Middle frontal gyrus (tissue), 1 donor: Measurements from ENCODE around the gene THRB.

Source experiments
- DNase-seq: peaks from one replicate; pipeline ENCODE4 v3.0.0-alpha.2; 2015; ENCODE audit warnings: low spot score; ENCODE audit errors: extremely low spot score

The THRB gene

DNA sequence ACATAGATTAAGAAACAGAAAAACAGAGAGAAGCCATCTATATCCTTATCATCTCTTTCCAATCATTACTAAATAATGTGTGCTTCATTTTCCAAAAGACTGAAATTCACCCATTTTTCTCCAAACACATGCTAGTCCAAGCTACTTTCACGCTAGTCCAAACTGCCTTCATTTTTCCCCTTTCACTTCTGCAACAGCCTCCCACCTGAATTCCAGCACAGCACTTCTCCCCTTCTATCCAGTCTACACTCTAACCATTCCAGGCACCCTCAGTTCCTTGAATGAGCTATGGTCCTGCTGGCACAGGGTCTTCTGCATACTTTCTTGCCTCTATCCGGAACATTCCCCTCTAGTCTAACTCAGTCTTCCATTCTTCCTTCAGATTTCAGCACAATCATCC, 112.0 kb downstream of the THRB start:
- DNase-seq = no peak

DNA sequence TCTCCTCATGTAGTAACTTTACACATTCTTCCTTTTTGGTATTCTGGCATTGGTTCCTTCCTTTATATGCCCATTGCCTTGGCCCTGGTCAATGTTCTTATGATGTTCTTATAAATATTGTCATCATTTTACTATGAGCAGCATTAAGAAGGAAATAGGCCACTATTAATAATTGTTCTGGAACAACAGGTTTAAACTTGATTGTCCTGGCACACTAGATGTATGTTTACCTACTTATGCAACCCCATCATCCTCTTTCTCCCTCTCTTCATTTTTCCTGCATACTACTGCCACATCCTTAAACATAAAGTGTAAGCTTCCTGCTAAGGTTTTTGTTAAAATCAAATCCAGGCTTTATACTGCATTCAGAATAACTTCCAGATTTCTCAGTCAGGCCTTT, 114.7 kb downstream of the THRB start:
- DNase-seq = no peak

DNA sequence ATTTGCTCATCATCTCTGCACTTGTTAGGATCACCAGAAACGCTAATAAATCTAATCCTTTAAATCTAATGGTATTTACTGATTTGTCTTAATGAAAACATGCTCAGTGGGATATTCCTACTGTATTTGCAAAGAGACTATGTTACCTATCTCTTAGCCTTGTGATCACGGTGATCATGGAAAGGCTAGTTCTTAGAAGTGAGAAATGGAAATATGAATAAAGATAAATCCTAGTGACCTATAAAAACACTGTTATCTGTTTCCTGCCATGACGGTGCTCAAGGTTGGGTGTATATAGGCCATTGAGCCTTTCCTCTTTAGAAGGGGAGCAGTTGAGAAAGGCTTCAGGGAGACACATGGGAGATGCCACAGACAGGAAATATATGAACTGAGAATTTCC, 116.3 kb downstream of the THRB start:
- DNase-seq = no peak

DNA sequence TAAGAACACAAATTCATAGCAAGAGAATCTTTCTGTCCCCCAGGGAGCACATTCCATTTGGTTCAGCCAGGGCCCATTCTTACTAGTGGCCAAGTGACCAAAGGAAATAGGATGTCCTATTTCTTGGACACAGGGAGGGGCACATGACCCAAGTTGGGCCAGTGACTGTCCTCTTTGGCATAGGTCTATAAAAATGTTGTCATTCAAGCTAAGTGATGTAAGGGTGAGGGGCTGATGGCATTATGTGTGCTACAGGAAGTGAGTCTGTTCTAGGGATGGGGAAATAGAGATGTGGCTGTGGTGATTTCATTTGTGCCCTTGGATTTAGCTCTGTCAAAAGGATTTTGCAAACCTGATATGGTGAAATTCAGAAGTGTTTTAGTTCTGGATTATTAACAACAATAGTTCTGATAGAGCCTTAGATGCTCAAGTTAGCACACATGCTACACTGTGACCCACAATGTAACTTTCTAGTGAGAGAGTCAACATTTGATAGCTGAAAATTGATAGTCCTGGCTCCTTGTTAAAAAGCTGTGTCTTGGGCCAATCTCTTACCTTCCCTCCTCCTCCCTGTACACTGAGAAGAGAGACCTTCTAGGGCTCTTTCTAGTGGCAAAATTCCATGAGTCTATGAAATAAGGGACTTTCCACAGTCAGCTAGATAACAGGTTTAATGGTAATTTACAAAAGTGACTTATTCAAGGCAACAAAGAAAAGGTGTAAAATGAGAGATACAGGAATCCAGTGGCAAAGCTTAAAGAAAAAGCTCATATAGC, 117.2 kb downstream of the THRB start:
- DNase-seq = no peak

GRCh38 chr3:24375947-24376384, 118.7 kb downstream of the THRB start:
- DNase-seq = no peak

- no peak for DNase-seq
Observed at GRCh38 chr3:24374801-24375200, 119.8 kb downstream of the THRB start.

GRCh38 chr3:24373198-24373959, 121.3 kb downstream of the THRB start:
- DNase-seq = no peak

DNA sequence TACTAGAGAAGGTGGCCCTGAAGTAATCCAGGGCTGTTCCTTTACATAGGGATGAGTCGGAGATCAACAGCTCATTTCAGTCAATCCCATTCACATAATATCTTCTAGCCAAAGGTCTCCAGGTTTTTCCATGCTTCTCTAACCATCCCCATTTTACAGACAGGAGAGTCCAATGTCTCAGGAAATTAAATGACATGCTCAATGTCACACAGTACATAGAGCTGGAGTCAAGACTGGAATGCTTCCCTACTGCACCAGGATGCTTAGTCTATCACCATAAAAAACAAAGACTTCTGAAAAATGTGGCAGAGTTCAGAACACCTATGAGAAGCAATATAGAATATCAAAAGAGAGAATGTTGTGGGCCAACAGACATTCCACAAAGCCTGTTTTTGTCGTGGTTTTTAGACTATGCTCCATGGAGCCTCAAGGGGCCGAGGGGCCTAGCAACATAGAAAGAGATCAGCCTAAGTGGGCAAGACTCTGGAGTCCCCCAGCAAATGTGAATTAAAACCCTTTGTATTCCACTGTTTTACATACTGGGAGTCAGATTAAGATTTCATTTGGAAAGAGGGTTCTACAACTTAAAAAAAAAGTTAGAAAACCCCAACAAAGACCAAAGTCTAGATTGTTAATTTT, 122.0 kb downstream of the THRB start:
- DNase-seq = no peak

DNA sequence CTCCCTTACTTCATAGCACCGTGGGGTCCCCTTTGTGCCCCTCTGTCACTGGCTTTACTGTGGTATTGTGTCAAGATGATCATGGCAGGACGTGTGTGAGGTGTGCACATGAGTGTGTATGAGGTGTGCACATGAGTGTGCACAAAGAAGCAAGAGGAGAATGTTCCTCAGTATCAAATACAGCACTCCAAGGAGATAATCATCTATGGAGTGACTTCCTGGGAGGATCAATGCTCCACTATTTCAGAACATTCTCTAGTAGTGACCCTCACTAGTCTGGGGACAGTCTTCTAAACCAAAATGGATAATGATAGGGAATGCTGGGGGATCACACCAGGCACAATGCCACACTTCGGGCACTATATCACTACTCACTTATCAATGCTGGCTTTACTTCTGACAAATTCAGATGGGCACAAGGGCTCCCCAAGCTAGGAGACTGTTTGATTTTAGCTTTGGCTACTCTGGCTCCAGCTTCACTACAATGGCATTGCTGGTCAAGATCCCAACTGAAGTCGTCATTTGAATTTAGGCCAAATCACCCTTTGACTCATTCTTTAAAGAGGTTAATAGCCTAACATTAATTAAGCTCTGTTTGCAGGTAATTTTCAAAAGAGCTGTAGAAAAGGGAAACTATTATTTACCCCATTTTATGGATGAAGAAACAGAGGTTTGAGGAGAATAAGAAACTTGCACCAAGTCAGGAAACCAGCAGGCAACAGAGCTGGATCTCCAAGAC, 124.1 kb downstream of the THRB start:
- no peak for DNase-seq

- DNase-seq = no peak
Observed at GRCh38 chr3:24368605-24369004, 126.0 kb downstream of the THRB start.

DNA sequence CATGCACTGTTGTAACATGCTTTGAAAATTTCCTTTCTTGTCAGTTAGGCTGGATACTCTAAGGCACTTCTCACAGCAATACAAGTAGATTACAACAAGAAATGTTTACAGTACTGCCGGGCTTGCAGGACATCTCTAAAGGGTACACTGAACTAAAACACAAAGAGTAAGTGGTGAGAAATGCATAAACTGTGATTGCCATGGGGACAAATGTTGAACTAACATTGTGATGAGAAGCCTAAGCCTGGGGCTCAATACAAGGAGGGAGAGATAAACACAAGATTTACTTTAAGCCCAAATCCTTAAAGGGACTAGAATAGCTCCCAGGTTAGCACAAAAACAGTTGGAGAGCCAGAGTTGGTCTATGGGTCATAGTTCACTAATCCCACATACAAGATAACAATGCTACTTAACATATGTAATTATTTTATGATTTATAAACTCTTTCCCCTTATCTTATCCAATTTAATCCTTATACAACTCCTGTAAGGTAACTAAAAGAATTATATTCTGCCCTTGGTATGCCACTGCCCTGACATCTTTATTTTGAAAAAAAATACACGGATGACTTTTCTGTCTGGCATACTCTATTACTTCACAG, 126.9 kb downstream of the THRB start:
- no peak for DNase-seq

GRCh38 chr3:24367216-24367615, 127.4 kb downstream of the THRB start:
- DNase-seq = no peak

GRCh38 chr3:24365168-24365567, 129.5 kb downstream of the THRB start:
- no peak for DNase-seq

GRCh38 chr3:24364359-24364758, 130.3 kb downstream of the THRB start:
- no peak for DNase-seq

DNA sequence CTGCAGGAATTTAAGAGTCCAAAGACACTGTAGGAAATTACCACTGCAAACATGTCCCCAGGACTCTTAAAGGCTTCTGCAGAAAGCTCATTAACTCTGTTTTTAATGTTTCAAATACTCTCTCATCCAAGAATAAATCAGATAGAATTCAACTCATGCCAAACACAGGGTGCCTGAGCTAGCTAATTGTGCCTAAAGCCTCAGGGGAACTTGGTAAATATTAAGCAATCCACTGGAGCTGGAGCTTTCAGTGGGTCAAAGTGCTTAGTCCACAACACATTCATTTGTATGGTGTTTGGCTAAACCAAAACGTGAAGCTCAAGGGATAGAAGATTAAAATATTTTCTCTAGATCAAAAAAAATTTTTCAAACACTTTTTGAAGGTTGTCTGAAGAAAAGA, 131.4 kb downstream of the THRB start:
- no peak for DNase-seq

GRCh38 chr3:24361623-24362022, 133.0 kb downstream of the THRB start:
- no peak for DNase-seq

- DNase-seq = no peak
Observed at GRCh38 chr3:24360957-24361356, 133.7 kb downstream of the THRB start.

DNA sequence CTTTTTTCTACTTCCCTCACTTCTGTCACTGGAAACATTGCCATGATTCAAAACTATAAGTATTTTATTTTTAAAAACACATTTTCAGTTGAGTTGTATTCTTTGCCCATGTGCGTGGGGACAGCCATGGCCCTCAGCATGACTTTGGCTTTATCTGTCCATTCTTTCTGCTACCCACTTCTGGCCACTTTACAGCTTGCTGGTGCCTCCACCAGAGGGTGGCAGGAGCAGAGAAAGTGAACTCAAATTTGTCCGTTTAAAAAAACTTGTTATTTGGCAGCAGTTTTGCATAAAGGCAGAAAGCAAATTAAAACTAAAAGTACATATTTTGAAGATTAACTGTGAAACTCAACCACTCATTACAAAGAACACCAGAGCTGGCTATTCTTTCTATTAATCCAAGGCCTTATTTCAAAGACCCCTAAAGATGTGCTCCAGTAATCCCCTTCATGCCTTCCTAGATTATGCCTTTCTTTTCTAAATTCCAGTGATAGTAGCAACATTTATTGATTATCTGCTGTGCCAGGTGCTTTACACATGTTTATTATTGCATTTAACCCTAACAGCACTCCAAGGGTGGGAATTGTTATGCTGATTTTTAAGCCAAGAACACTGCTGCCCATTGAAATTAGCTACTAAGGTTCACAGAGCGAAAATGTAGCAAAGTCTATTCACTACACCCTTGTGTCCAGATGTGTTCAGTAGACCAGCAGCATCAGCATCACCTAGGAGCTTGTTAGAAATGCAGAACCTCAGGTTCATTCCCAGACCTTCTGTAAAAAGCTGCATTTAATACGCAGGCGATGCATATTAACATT, 134.8 kb downstream of the THRB start:
- no peak for DNase-seq

- DNase-seq = no peak
Observed at GRCh38 chr3:24359102-24359501, 135.5 kb downstream of the THRB start.

- no peak for DNase-seq
Observed at GRCh38 chr3:24357635-24358034, 137.0 kb downstream of the THRB start.
